Ectodermal cell (in vitro differentiated cells): ENCODE measurements around the gene METTL24.

Experiments
- H3K27ac ChIP-seq: 2 replicates; pipeline ENCODE4 v1.7.0; 2013; ENCODE audit warnings: mild to moderate bottlenecking, low read depth, low read length; ENCODE audit not compliant: insufficient read depth, poor library complexity, severe bottlenecking
- H3K27me3 ChIP-seq: 2 replicates; pipeline ENCODE4 v1.7.0; 2013; ENCODE audit warnings: mild to moderate bottlenecking, low read length; ENCODE audit not compliant: insufficient read depth, control insufficient read depth, poor library complexity, severe bottlenecking
- H3K36me3 ChIP-seq: one replicate; pipeline ENCODE4 v1.7.0; 2013; ENCODE audit warnings: low read length; ENCODE audit not compliant: control insufficient read depth, insufficient read depth
- H3K4me1 ChIP-seq: one replicate; pipeline ENCODE4 v1.7.0; 2013; ENCODE audit warnings: low read length; ENCODE audit not compliant: control insufficient read depth, insufficient read depth
- H3K4me3 ChIP-seq: 2 replicates; pipeline ENCODE4 v1.7.0; 2013; ENCODE audit warnings: low read depth, low read length, control low read depth; ENCODE audit not compliant: insufficient read depth
- H3K9me3 ChIP-seq: 2 replicates; pipeline ENCODE4 v1.7.0; 2013; ENCODE audit warnings: mild to moderate bottlenecking, low read length, moderate library complexity; ENCODE audit not compliant: control insufficient read depth
- WGBS, 2 experiments: methylation state at CpG; one replicate each; pipeline ENCODE4 v1.1.7; 2013; ENCODE audit warnings: missing lambda C conversion rate in 2 of 2; 5-methylcytosine and 5-hydroxymethylcytosine counted together

The METTL24 gene

DNA sequence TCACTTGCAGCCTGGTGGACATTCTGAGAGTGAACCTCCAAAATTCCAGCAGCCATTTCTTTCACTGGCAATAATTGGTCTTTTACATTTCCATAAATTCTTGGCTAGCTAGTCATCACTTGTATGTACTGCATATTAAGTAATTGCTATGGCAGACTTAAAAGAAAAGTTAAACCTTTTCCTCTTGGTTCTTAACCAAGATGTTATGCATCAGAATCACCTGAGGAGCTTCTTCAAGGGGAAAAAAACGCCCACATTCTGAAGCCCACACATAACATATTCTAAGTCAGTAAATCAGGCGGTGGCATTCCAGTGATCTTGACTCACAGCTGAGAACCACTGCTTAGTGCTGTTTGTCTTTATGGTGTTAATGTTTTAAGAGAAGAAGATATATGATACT is 140.9 kb downstream of the METTL24 start:
- WGBS, 2 experiments, result 86 to 90% methylated on average over 1 to 2 of the region's 2 CpGs
- Histone ChIP-seq H3K4me1 (no peaks in the 10 kb centered on the region), H3K27ac (no peak overlapping the region), H3K36me3 (peaks cover 21% of the 10 kb centered on the region), H3K4me3 (no peak overlapping the region), H3K27me3 (no peaks in the 10 kb centered on the region), H3K9me3 (no peaks in the 10 kb centered on the region)

DNA sequence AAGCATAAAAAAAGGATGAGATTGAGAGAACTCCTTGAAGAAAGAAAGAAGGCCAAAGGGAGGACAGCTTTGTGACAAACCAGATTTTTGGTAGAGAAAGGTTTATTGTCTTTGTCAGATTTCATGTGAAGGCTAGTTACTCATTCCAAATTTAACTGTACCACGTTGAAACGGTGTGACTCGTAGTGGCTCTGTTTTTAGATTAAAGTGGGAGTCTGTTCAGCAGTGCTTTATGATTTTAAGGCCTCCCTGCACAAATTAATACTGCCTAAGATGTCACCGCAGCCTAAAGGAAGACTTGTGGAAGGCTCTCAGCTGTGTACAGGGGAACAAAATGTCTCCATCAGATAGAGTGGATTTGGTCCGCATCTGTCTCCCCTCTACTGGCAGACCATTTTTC is 142.0 kb downstream of the METTL24 start:
- Histone ChIP-seq H3K27ac (no peak overlapping the region), H3K9me3 (no peaks in the 10 kb centered on the region), H3K4me3 (no peak overlapping the region), H3K4me1 (no peaks in the 10 kb centered on the region), H3K27me3 (no peaks in the 10 kb centered on the region), H3K36me3 (peaks cover 22% of the 10 kb centered on the region)
- WGBS, 2 experiments, result 95 to 96% methylated on average over 5 of the region's 5 CpGs

DNA sequence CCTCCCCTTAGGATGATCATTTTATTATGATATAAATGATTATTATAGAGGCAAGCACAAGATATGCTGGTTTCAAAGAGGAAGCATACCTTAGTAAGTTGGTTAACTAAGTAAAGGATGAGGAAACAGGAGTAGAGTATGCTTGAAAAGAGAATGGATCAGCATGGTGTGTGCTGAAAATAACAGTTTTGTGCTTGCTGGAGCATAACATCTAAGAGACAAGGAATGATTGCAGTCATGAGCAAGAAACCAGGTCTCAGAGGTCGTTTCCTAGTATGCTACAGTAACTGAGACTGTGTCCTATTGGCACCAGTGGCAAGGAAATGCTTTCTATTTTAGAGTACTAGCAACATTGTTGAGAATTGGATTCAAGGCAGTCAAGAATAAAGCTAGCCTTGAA is 143.8 kb downstream of the METTL24 start:
- peaks cover 18% of the 10 kb centered on the region for H3K36me3 ChIP-seq
- no peaks in the 10 kb centered on the region for H3K27me3 ChIP-seq
- H3K4me1 ChIP-seq, result no peaks in the 10 kb centered on the region
- H3K9me3 ChIP-seq, result no peaks in the 10 kb centered on the region
- 86 to 89% methylated on average over 1 of the region's 1 CpG for WGBS, 2 experiments
- H3K4me3 ChIP-seq, result no peak overlapping the region
- no peak overlapping the region for H3K27ac ChIP-seq

DNA sequence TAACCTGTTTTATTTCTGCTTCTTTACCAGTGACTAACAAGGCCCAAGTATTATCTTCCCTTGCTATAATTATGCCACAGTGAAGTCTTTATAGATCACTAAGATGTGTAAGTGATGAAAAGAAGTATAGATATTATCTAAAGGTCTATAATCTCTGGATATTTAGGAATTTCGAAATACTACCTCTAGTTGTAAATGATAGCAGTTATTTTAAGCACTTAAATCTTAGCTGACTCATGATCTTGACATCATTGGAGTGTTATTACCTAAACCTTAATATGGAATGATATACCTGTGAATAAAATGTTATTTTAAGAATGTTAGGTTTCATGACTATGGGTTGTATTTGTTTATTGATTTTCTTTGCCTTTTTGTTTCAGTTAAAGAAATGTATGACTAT is 146.4 kb downstream of the METTL24 start:
- Histone ChIP-seq H3K27me3 (no peaks in the 10 kb centered on the region), H3K27ac (no peak overlapping the region), H3K4me3 (no peak overlapping the region), H3K36me3 (peaks cover 11% of the 10 kb centered on the region), H3K4me1 (no peaks in the 10 kb centered on the region), H3K9me3 (no peaks in the 10 kb centered on the region)
- WGBS, 2 experiments, result 100% methylated on average over 1 of the region's 1 CpG; no CpG with 5 or more reads in 1 of the 2 experiments

DNA sequence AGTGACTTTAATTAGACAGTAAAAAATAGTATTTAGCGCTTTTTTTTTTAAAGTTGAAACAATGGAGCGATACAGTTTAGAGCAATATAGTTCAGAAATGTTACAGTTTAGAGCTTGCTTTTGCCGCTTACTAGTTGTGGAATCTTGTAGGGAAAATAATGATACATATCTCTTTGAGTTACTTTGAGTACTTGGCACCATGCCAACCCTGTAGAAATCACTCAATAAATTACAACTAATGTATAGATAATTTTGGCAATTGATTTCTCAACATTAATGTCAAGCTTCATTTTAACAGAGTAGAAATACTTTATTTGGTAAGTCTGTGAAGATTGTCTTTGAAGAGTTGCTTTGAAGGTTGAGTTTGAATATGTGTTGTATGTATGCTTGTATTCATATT is 150.5 kb downstream of the METTL24 start:
- 98 to 99% methylated on average over 3 of the region's 3 CpGs for WGBS, 2 experiments
- no peak overlapping the region for H3K4me3 ChIP-seq
- H3K27me3 ChIP-seq, result no peaks in the 10 kb centered on the region
- peaks cover 5% of the 10 kb centered on the region for H3K36me3 ChIP-seq
- no peaks in the 10 kb centered on the region for H3K4me1 ChIP-seq
- no peaks in the 10 kb centered on the region for H3K9me3 ChIP-seq
- H3K27ac ChIP-seq, result no peak overlapping the region

DNA sequence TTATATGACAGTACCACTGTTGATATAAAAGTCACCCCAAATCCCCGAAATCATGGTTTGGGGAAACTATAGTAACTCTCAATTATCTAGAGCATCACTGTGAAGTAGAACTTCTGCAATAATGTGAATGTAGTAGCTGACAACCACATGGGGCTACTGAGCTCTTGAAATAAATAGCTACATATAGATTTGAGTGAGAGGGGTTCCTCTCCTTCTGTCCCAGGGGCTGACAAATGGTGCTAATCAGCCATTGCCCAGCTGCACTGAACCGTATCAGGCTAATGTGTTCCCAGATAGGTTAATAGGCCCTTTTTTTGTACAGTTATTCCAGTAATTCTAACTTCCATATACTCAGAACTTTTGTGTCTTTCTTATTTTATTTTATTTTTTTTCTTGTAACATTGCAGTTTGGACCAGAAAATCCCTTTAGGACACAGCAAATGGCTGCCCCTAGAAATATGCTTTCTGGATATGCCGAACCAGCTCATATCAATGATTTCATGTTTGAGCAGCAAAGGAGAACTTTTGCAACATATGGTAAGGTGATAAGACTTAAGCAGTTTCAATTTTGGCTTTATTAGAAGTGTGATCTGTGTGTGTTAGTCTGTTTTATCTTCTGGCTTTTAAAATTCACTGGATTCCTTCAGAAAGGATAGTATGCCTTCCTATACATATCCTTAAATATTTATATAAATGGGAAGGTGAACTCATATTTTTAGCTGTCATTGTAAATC is 156.8 kb downstream of the METTL24 start:
- Histone ChIP-seq H3K4me3 (no peak overlapping the region), H3K36me3 (no peaks in the 10 kb centered on the region), H3K4me1 (no peaks in the 10 kb centered on the region), H3K27ac (no peak overlapping the region), H3K9me3 (no peaks in the 10 kb centered on the region), H3K27me3 (no peaks in the 10 kb centered on the region)
- 95 to 96% methylated on average over 2 to 3 of the region's 3 CpGs for WGBS, 2 experiments

DNA sequence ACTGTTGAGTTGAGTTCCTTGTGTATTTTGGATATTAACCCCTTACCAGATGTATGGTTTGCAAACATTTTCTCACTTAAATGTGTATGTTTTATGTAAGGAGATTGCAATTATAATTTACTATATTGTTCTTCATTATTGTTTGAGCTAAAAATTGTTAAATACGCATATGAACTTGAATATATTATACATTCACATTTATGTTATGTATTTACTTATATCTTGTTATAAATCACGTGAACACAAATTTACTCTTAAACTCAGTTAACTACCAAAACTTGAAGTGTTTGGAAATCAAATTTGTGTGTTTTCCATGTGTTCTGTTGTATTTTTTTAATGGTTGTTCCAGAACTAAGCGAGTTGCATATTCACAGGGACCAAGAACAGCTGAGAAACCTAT is 159.6 kb downstream of the METTL24 start:
- H3K27ac ChIP-seq, result no peak overlapping the region
- WGBS, 2 experiments, result 98 to 100% methylated on average over 1 of the region's 3 CpGs

DNA sequence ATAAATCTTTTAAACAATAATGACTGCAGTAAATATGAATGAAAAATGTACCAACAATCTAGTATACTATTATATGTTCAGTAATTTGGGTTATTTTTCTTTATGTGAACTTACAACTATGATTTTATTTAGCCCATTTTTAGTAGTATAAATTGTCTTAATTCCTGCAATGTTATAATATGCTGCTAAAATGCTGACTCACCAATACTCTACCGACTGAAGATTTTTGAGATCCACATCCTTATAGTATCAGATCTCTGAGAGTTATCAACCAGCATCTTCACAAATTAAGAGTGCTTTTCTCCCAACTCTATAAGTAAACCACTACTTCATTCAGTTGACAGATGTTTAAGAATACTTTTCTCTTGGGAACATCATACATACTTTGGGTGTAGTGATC is 161.3 kb downstream of the METTL24 start:
- H3K27me3 ChIP-seq, result no peaks in the 10 kb centered on the region
- H3K4me3 ChIP-seq, result no peak overlapping the region
- H3K36me3 ChIP-seq, result no peaks in the 10 kb centered on the region
- H3K27ac ChIP-seq, result no peak overlapping the region
- H3K9me3 ChIP-seq, result no peaks in the 10 kb centered on the region
- H3K4me1 ChIP-seq, result no peaks in the 10 kb centered on the region
- 97 to 100% methylated on average over 1 of the region's 1 CpG for WGBS, 2 experiments

More for the DNA sequence above, 159.6 kb downstream of the METTL24 start:
- no peaks in the 10 kb centered on the region for H3K9me3 ChIP-seq
- H3K4me1 ChIP-seq, result no peaks in the 10 kb centered on the region
- H3K36me3 ChIP-seq, result no peaks in the 10 kb centered on the region
- H3K4me3 ChIP-seq, result no peak overlapping the region
- no peaks in the 10 kb centered on the region for H3K27me3 ChIP-seq

DNA sequence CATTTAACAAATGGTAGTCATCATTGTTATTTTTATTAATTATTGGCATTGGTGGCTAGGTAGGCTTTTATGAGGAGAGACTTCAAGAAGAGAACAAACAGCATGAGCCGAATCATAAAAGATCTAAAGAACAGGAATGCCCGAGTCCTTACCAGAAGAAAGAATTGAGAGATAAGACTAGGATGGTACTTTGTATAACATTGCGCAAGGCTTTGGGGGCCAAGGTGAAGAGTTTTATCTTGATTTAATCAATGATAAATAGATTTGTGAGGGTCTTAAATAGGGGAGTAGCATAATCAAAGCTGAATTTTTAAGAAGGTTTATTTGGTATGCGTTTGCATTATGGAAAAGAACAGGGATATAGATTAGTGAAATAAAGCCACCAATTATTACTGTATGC is 162.5 kb downstream of the METTL24 start:
- Histone ChIP-seq H3K27me3 (no peaks in the 10 kb centered on the region), H3K9me3 (no peaks in the 10 kb centered on the region), H3K4me3 (no peak overlapping the region), H3K4me1 (no peaks in the 10 kb centered on the region), H3K36me3 (no peaks in the 10 kb centered on the region), H3K27ac (no peak overlapping the region)
- 93 to 97% methylated on average over 4 of the region's 4 CpGs for WGBS, 2 experiments
